ENCODE results near the gene CDS2. TPM values are rescaled to one million over a fixed set of nuclear protein-coding genes. Genes with fewer than 3 reads are reported as not detected.

Gene CDS2
- total and polyA plus RNA-seq, 2 of the 13 experiments (the other 11 are each of a cell fraction or from before 2014, with no cell fraction given) = 81.3 to 153 TPM

- TF ChIP-seq, protein P1, sequence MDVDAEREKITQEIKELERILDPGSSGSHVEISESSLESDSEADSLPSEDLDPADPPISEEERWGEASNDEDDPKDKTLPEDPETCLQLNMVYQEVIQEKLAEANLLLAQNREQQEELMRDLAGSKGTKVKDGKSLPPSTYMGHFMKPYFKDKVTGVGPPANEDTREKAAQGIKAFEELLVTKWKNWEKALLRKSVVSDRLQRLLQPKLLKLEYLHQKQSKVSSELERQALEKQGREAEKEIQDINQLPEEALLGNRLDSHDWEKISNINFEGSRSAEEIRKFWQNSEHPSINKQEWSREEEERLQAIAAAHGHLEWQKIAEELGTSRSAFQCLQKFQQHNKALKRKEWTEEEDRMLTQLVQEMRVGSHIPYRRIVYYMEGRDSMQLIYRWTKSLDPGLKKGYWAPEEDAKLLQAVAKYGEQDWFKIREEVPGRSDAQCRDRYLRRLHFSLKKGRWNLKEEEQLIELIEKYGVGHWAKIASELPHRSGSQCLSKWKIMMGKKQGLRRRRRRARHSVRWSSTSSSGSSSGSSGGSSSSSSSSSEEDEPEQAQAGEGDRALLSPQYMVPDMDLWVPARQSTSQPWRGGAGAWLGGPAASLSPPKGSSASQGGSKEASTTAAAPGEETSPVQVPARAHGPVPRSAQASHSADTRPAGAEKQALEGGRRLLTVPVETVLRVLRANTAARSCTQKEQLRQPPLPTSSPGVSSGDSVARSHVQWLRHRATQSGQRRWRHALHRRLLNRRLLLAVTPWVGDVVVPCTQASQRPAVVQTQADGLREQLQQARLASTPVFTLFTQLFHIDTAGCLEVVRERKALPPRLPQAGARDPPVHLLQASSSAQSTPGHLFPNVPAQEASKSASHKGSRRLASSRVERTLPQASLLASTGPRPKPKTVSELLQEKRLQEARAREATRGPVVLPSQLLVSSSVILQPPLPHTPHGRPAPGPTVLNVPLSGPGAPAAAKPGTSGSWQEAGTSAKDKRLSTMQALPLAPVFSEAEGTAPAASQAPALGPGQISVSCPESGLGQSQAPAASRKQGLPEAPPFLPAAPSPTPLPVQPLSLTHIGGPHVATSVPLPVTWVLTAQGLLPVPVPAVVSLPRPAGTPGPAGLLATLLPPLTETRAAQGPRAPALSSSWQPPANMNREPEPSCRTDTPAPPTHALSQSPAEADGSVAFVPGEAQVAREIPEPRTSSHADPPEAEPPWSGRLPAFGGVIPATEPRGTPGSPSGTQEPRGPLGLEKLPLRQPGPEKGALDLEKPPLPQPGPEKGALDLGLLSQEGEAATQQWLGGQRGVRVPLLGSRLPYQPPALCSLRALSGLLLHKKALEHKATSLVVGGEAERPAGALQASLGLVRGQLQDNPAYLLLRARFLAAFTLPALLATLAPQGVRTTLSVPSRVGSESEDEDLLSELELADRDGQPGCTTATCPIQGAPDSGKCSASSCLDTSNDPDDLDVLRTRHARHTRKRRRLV (CRISPR knock-in tag; IDR thresholded peaks at IDR 0.05) = no peak
- TF ChIP-seq, protein P2, sequence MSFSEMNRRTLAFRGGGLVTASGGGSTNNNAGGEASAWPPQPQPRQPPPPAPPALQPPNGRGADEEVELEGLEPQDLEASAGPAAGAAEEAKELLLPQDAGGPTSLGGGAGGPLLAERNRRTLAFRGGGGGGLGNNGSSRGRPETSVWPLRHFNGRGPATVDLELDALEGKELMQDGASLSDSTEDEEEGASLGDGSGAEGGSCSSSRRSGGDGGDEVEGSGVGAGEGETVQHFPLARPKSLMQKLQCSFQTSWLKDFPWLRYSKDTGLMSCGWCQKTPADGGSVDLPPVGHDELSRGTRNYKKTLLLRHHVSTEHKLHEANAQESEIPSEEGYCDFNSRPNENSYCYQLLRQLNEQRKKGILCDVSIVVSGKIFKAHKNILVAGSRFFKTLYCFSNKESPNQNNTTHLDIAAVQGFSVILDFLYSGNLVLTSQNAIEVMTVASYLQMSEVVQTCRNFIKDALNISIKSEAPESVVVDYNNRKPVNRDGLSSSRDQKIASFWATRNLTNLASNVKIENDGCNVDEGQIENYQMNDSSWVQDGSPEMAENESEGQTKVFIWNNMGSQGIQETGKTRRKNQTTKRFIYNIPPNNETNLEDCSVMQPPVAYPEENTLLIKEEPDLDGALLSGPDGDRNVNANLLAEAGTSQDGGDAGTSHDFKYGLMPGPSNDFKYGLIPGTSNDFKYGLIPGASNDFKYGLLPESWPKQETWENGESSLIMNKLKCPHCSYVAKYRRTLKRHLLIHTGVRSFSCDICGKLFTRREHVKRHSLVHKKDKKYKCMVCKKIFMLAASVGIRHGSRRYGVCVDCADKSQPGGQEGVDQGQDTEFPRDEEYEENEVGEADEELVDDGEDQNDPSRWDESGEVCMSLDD (CRISPR knock-in tag; IDR thresholded peaks at IDR 0.05; ENCODE audit: borderline replicate concordance) = no peak
- TF ChIP-seq ZNF441 (CRISPR knock-in tag; IDR thresholded peaks at IDR 0.05; ENCODE audit: borderline replicate concordance) (no peak), HNF1A (IDR thresholded peaks at IDR 0.05; ENCODE audit: low read depth) (no peak), HNF1A (CRISPR knock-in tag; IDR thresholded peaks at IDR 0.05; ENCODE audit: borderline replicate concordance) (no peak), ZNF407 (CRISPR knock-in tag; IDR thresholded peaks at IDR 0.05; ENCODE audit: not compliant biosample characterization) (no peak), ZNF589 (CRISPR knock-in tag; conservative IDR thresholded peaks at IDR 0.05) (no peak), ZBTB38 (CRISPR knock-in tag; IDR thresholded peaks at IDR 0.05) (no peak), TBX3 (IDR thresholded peaks at IDR 0.05; ENCODE audit: borderline replicate concordance) (no peak)
Measured at GRCh38 chr20:5120185-5120476, 6.7 kb upstream of the CDS2 start (continued).

Data from HepG2 (cell line).